Rectal smooth muscle tissue (tissue), 1 donor: ENCODE results near the gene FAM200C.

ENCODE experiments used
- H3K27ac ChIP-seq: one replicate; pipeline ENCODE4 v1.7.0; 2013; ENCODE audit warnings: low read depth, low read length, inconsistent platforms
- H3K27me3 ChIP-seq: one replicate; pipeline ENCODE4 v1.7.0; 2013; ENCODE audit warnings: low read length; ENCODE audit not compliant: control insufficient read depth, insufficient read depth
- H3K36me3 ChIP-seq: one replicate; pipeline ENCODE4 v1.7.0; 2013; ENCODE audit warnings: low read length; ENCODE audit not compliant: control insufficient read depth, insufficient read depth
- H3K4me1 ChIP-seq: one replicate; pipeline ENCODE4 v1.7.0; 2013; ENCODE audit warnings: low read length; ENCODE audit not compliant: control insufficient read depth, insufficient read depth
- H3K4me3 ChIP-seq: one replicate; pipeline ENCODE4 v1.7.0; 2013; ENCODE audit warnings: low read length
- H3K9ac ChIP-seq: one replicate; pipeline ENCODE4 v1.7.0; 2013; ENCODE audit warnings: low read length

The FAM200C gene

GRCh38 chr5:160375166-160375565, 24.7 kb downstream of the FAM200C start:
- no peaks in the 10 kb centered on the region for H3K36me3 ChIP-seq

GRCh38 chr5:160371294-160371693, 28.6 kb downstream of the FAM200C start:
- Histone ChIP-seq H3K4me1 (peaks cover 5% of the 10 kb centered on the region), H3K9ac (no peak overlapping the region), H3K4me3 (no peak overlapping the region), H3K36me3 (no peaks in the 10 kb centered on the region), H3K27ac (no peak overlapping the region), H3K27me3 (no peaks in the 10 kb centered on the region)

More at GRCh38 chr5:160375166-160375565, 24.7 kb downstream of the FAM200C start:
- no peak overlapping the region for H3K4me3 ChIP-seq
- H3K9ac ChIP-seq: no peak overlapping the region
- no peak overlapping the region for H3K27ac ChIP-seq
- H3K4me1 ChIP-seq: peaks cover 3% of the 10 kb centered on the region
- no peaks in the 10 kb centered on the region for H3K27me3 ChIP-seq

- H3K27ac ChIP-seq: no peak overlapping the region
- H3K9ac ChIP-seq: no peak overlapping the region
- H3K4me1 ChIP-seq: peaks cover 5% of the 10 kb centered on the region
- no peaks in the 10 kb centered on the region for H3K27me3 ChIP-seq
- H3K4me3 ChIP-seq: peak overlapping the region; percentile 72
- no peaks in the 10 kb centered on the region for H3K36me3 ChIP-seq
These were observed 29.2 kb downstream of the FAM200C start for GRCh38 chr5:160370713-160371034.

GRCh38 chr5:160369990-160370712, 29.7 kb downstream of the FAM200C start, which contains the start of gene C1QTNF2:
TSS of gene C1QTNF2 (minus strand) at chr5:160370626. CDS start at chr5:160355011, 15,615 bp downstream.
- peak within 1 kb of the TSS; percentile 16 for H3K9ac ChIP-seq
- peaks cover 5% of the 10 kb centered on the region for H3K4me1 ChIP-seq
- H3K27me3 ChIP-seq: no peaks in the 10 kb centered on the region
- no peaks in the 10 kb centered on the region for H3K36me3 ChIP-seq
- peak within 1 kb of the TSS; percentile 62 for H3K27ac ChIP-seq
- peak within 1 kb of the TSS; percentile 72 for H3K4me3 ChIP-seq

GRCh38 chr5:160367885-160368284, 32.0 kb downstream of the FAM200C start:
- H3K4me1 ChIP-seq: peaks cover 7% of the 10 kb centered on the region
- no peaks in the 10 kb centered on the region for H3K36me3 ChIP-seq
- no peaks in the 10 kb centered on the region for H3K27me3 ChIP-seq
- H3K27ac ChIP-seq: no peak overlapping the region
- H3K9ac ChIP-seq: no peak overlapping the region
- no peak overlapping the region for H3K4me3 ChIP-seq

GRCh38 chr5:160367261-160367660, 32.6 kb downstream of the FAM200C start:
- no peak overlapping the region for H3K9ac ChIP-seq
- no peaks in the 10 kb centered on the region for H3K27me3 ChIP-seq
- peaks cover 7% of the 10 kb centered on the region for H3K4me1 ChIP-seq
- no peak overlapping the region for H3K27ac ChIP-seq
- H3K4me3 ChIP-seq: no peak overlapping the region
- no peaks in the 10 kb centered on the region for H3K36me3 ChIP-seq

GRCh38 chr5:160366230-160366629, 33.6 kb downstream of the FAM200C start:
- H3K36me3 ChIP-seq: no peaks in the 10 kb centered on the region
- no peaks in the 10 kb centered on the region for H3K27me3 ChIP-seq
- no peak overlapping the region for H3K27ac ChIP-seq
- H3K9ac ChIP-seq: no peak overlapping the region
- no peak overlapping the region for H3K4me3 ChIP-seq
- H3K4me1 ChIP-seq: peaks cover 7% of the 10 kb centered on the region

- Histone ChIP-seq H3K27ac (peak overlapping the region; percentile 6), H3K9ac (no peak overlapping the region), H3K27me3 (no peaks in the 10 kb centered on the region), H3K36me3 (no peaks in the 10 kb centered on the region), H3K4me1 (peaks cover 2% of the 10 kb centered on the region), H3K4me3 (no peak overlapping the region)
These were observed 36.0 kb downstream of the FAM200C start for GRCh38 chr5:160363660-160364395.

- no peak overlapping the region for H3K9ac ChIP-seq
- H3K36me3 ChIP-seq: no peaks in the 10 kb centered on the region
- peak overlapping the region; percentile 6 for H3K27ac ChIP-seq
- H3K27me3 ChIP-seq: no peaks in the 10 kb centered on the region
- peaks cover 2% of the 10 kb centered on the region for H3K4me1 ChIP-seq
- no peak overlapping the region for H3K4me3 ChIP-seq
These were observed 36.6 kb downstream of the FAM200C start for GRCh38 chr5:160363211-160363610.

- Histone ChIP-seq H3K27me3 (no peaks in the 10 kb centered on the region), H3K4me3 (no peak overlapping the region), H3K27ac (no peak overlapping the region), H3K36me3 (no peaks in the 10 kb centered on the region), H3K4me1 (peaks cover 7% of the 10 kb centered on the region), H3K9ac (no peak overlapping the region)
These were observed 38.1 kb downstream of the FAM200C start for GRCh38 chr5:160361624-160362228.

- Histone ChIP-seq H3K9ac (no peak overlapping the region), H3K4me1 (peaks cover 7% of the 10 kb centered on the region), H3K36me3 (no peaks in the 10 kb centered on the region), H3K4me3 (no peak overlapping the region), H3K27ac (no peak overlapping the region), H3K27me3 (no peaks in the 10 kb centered on the region)
These were observed 39.5 kb downstream of the FAM200C start for GRCh38 chr5:160360310-160360709.

- Histone ChIP-seq H3K36me3 (no peaks in the 10 kb centered on the region), H3K27ac (no peak overlapping the region), H3K9ac (no peak overlapping the region), H3K27me3 (no peaks in the 10 kb centered on the region), H3K4me1 (peaks cover 7% of the 10 kb centered on the region), H3K4me3 (no peak overlapping the region)
These were observed 40.0 kb downstream of the FAM200C start for GRCh38 chr5:160359816-160360215.
